ENCODE measurements around the gene SEPTIN10. TPM values are rescaled to one million over a fixed set of nuclear protein-coding genes. Genes with fewer than 3 reads are reported as not detected.

The SEPTIN10 gene
- total and polyA plus RNA-seq, 2 donors (not counting 1 experiment from before 2014, with no cell fraction given) = 0.28 TPM; not detected in 1

DNA sequence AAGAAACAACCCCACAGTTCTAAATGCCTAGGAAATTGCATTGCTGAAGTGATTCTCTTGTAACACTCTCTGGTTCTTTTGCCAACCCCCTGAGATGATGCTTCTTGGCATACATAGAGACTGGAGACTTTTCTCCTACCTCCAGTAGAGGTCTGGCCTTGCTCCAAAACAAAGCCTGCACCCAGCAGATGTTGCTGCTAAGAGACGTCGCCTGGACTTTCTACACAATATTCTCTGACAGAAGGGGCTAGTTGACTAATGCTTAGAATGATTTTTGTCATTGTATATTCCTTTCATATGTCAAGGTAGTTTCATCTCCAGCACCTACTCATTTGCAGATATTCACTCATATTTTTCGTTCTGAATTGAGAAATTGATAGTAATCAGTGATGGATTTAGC, 25.0 kb upstream of the SEPTIN10 start:
- Histone ChIP-seq H3K4me3 (ENCODE audit: control extremely low read depth in 1 of 5, extremely low read depth in 1 of 5, insufficient read depth in 1 of 5, low read depth in 2 of 5, low read length in 4 of 5) (no peak overlapping the region), H3K9ac (ENCODE audit: low read length) (no peak overlapping the region), H3K79me2 (ENCODE audit: control insufficient read depth, insufficient read depth, low read length) (no peaks in the 10 kb centered on the region), H3K4me2 (replicated peaks; ENCODE audit: low read depth, low read length, poor library complexity, severe bottlenecking) (no peak overlapping the region), H2AFZ (ENCODE audit: insufficient read depth, low read depth, low read length, poor library complexity, severe bottlenecking) (no peak overlapping the region), H3K27ac (ENCODE audit: low read length in 2 of 2) (no peak overlapping the region), H3K36me3 (replicated peaks in 1 of 2; ENCODE audit: control extremely low read depth in 1 of 2, control insufficient read depth in 1 of 2, extremely low read depth in 1 of 2, insufficient read depth in 2 of 2, low read length in 1 of 2) (no peaks in the 10 kb centered on the region), H3K4me1 (ENCODE audit: control insufficient read depth in 2 of 2, insufficient read depth in 2 of 2, low read length in 2 of 2) (no peaks in the 10 kb centered on the region), H4K20me1 (ENCODE audit: control insufficient read depth, insufficient read depth, low read length, poor library complexity, severe bottlenecking) (no peaks in the 10 kb centered on the region), H3K27me3 (replicated peaks in 1 of 4; ENCODE audit: control extremely low read depth in 1 of 4, control insufficient read depth in 3 of 4, insufficient read depth in 4 of 4, low read length in 3 of 4) (no peaks in the 10 kb centered on the region), H3K9me3 (ENCODE audit: control extremely low read depth in 1 of 3, control insufficient read depth in 2 of 3, insufficient read depth in 1 of 3, low read length in 2 of 3) (no peaks in the 10 kb centered on the region)
- DNase-seq = no peak
- Mint-ChIP-seq H3K27me3 (peaks cover 7% of the 10 kb centered on the region), H3K27ac (no peak overlapping the region), H3K4me3 (no peak overlapping the region), H3K4me1 (no peaks in the 10 kb centered on the region), H3K9me3 (ENCODE audit: insufficient read depth) (no peaks in the 10 kb centered on the region)
- no CpG with 5 or more reads among the region's 3 CpGs for WGBS (ENCODE audit: insufficient coverage)
- no peak for TF ChIP-seq EZH2 (IDR thresholded peaks at IDR 0.05; ENCODE audit: borderline replicate concordance, insufficient read depth, low read depth, low read length, poor library complexity, severe bottlenecking)
- TF ChIP-seq, protein P1, sequence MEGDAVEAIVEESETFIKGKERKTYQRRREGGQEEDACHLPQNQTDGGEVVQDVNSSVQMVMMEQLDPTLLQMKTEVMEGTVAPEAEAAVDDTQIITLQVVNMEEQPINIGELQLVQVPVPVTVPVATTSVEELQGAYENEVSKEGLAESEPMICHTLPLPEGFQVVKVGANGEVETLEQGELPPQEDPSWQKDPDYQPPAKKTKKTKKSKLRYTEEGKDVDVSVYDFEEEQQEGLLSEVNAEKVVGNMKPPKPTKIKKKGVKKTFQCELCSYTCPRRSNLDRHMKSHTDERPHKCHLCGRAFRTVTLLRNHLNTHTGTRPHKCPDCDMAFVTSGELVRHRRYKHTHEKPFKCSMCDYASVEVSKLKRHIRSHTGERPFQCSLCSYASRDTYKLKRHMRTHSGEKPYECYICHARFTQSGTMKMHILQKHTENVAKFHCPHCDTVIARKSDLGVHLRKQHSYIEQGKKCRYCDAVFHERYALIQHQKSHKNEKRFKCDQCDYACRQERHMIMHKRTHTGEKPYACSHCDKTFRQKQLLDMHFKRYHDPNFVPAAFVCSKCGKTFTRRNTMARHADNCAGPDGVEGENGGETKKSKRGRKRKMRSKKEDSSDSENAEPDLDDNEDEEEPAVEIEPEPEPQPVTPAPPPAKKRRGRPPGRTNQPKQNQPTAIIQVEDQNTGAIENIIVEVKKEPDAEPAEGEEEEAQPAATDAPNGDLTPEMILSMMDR (IDR thresholded peaks at IDR 0.05) = no peak
- CTCF ChIA-PET = no interaction called here
- ATAC-seq (ENCODE audit: low read depth) = no peak
- POLR2A ChIA-PET = no interaction called here
- intact Hi-C loops (cut with micrococcal nuclease) = no loop called here

DNA sequence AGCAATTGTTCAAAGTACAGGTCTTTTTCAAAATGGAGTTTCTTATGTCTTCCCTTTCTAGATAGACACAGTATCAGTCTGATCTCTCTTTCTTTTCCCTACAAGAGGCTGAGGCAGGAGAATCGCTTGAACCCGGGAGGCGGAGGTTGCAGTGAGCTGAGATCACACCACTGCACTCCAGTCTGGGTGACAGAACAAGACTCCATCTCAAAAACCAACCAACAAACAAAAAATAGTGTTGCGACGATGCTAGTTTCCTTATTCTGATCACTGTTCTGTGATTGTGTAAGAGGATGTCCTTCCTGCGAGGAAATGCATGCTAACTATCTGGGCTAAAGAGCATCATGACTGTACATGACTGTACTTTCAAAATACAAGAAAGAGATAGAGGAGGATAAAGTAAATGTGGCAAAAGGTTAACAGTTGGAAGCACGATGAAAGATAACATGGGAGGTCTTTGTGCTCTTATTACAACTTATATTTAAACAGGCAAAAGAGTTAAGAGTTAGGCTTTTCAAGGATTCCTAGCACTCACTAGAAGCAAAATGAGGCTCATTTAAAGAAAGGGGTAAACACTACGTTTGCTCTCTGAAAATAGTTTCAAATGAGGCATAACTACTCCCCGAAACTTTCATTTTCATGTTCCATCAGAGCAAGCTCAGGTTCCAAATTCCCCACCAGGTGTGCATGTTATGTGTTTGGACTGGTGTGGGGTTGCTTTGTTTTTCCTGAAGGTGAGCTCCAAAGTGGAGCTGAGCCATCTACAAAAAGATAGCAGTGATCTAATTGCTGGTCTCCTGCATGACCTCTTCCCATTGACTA, 24.2 kb upstream of the SEPTIN10 start:
- CTCF ChIA-PET = no interaction called here
- no peak overlapping the region for H3K27ac Mint-ChIP-seq

More for the DNA sequence above, 24.2 kb upstream of the SEPTIN10 start:
- intact Hi-C loops (cut with micrococcal nuclease) = no loop called here
- no peak overlapping the region for H3K9ac ChIP-seq (ENCODE audit: low read length)
- H3K36me3 ChIP-seq (replicated peaks in 1 of 2; ENCODE audit: control extremely low read depth in 1 of 2, control insufficient read depth in 1 of 2, extremely low read depth in 1 of 2, insufficient read depth in 2 of 2, low read length in 1 of 2) = no peaks in the 10 kb centered on the region
- no peak overlapping the region for H2AFZ ChIP-seq (ENCODE audit: insufficient read depth, low read depth, low read length, poor library complexity, severe bottlenecking)
- ATAC-seq (ENCODE audit: low read depth) = no peak
- no peaks in the 10 kb centered on the region for H3K4me1 ChIP-seq (ENCODE audit: control insufficient read depth in 2 of 2, insufficient read depth in 2 of 2, low read length in 2 of 2)
- no peak for DNase-seq
- H3K9me3 ChIP-seq (ENCODE audit: control extremely low read depth in 1 of 3, control insufficient read depth in 2 of 3, insufficient read depth in 1 of 3, low read length in 2 of 3) = no peaks in the 10 kb centered on the region
- POLR2A ChIA-PET = no interaction called here
- WGBS (ENCODE audit: insufficient coverage) = 70% methylated on average over 4 of the region's 9 CpGs
- no peak overlapping the region for H3K27ac ChIP-seq (ENCODE audit: low read length in 2 of 2)
- peaks cover 7% of the 10 kb centered on the region for H3K27me3 Mint-ChIP-seq
- H3K79me2 ChIP-seq (ENCODE audit: control insufficient read depth, insufficient read depth, low read length) = no peaks in the 10 kb centered on the region
- TF ChIP-seq, protein P1 (IDR thresholded peaks at IDR 0.05) = no peak
- TF ChIP-seq EZH2 (IDR thresholded peaks at IDR 0.05; ENCODE audit: borderline replicate concordance, insufficient read depth, low read depth, low read length, poor library complexity, severe bottlenecking) = no peak
- no peak overlapping the region for H3K4me2 ChIP-seq (replicated peaks; ENCODE audit: low read depth, low read length, poor library complexity, severe bottlenecking)
- no peaks in the 10 kb centered on the region for H3K9me3 Mint-ChIP-seq (ENCODE audit: insufficient read depth)
- H4K20me1 ChIP-seq (ENCODE audit: control insufficient read depth, insufficient read depth, low read length, poor library complexity, severe bottlenecking) = no peaks in the 10 kb centered on the region
- H3K4me3 Mint-ChIP-seq = no peak overlapping the region
- H3K4me1 Mint-ChIP-seq = no peaks in the 10 kb centered on the region
- H3K27me3 ChIP-seq (replicated peaks in 1 of 4; ENCODE audit: control extremely low read depth in 1 of 4, control insufficient read depth in 3 of 4, insufficient read depth in 4 of 4, low read length in 3 of 4) = no peaks in the 10 kb centered on the region
- H3K4me3 ChIP-seq (ENCODE audit: control extremely low read depth in 1 of 5, extremely low read depth in 1 of 5, insufficient read depth in 1 of 5, low read depth in 2 of 5, low read length in 4 of 5) = no peak overlapping the region
